Calu3 (cell line): ENCODE data around the gene SDHA. TPM values are rescaled to one million over a fixed set of nuclear protein-coding genes. Genes with fewer than 3 reads are reported as not detected.

Experiments used
- BruUV-seq: library from RNA; stranded (reverse); fragments of 400-500 nt; replicated peaks from 2 replicates; lab custom pipeline; 2021; lab: Mats Ljungman, UMichigan
- CTCF ChIA-PET: fragments of 300-600 bp; sonication (Branson Sonifier 250); formaldehyde crosslinking; loops from one replicate; lab custom pipeline; 2022; ENCODE audit warnings: antibody characterized with exemption; lab: Charles Lee
- DNase-seq: peaks from one replicate; pipeline ENCODE4 v3.0.0; 2022
- H3K27ac Mint-ChIP-seq: one replicate; pipeline ENCODE4 v1.8.0; 2022; ENCODE audit warnings: mixed read lengths; ENCODE audit not compliant: unreplicated experiment
- H3K27me3 Mint-ChIP-seq: one replicate; pipeline ENCODE4 v1.8.0; 2022; ENCODE audit warnings: mixed read lengths; ENCODE audit not compliant: unreplicated experiment
- H3K36me3 Mint-ChIP-seq: one replicate; pipeline ENCODE4 v1.8.0; 2022; ENCODE audit warnings: mild to moderate bottlenecking, moderate library complexity, mixed read lengths; ENCODE audit not compliant: insufficient read depth, unreplicated experiment
- H3K4me1 Mint-ChIP-seq: one replicate; pipeline ENCODE4 v1.8.0; 2022; ENCODE audit warnings: mild to moderate bottlenecking, low read depth, mixed read lengths; ENCODE audit not compliant: unreplicated experiment
- H3K4me3 Mint-ChIP-seq: one replicate; pipeline ENCODE4 v1.8.0; 2022; ENCODE audit warnings: mild to moderate bottlenecking, low read depth, moderate library complexity, mixed read lengths; ENCODE audit not compliant: unreplicated experiment
- H3K9me3 Mint-ChIP-seq: one replicate; pipeline ENCODE4 v1.8.0; 2022; ENCODE audit warnings: low read depth, mixed read lengths; ENCODE audit not compliant: unreplicated experiment
- intact Hi-C: fragments of 100-400 bp; cut with micrococcal nuclease; formaldehyde crosslinking; loops from one replicate; pipeline ENCODE4 v1.10.0; 2022; ENCODE audit not compliant: unreplicated experiment
- total RNA-seq: library from RNA; stranded (reverse); gene quantifications from 2 replicates; pipeline ENCODE4 v1.2.3, GENCODE V29; 2022
- TF ChIP-seq, protein P1 (sequence below): fragments of 200-600 bp; IDR thresholded peaks from one replicate; pipeline ENCODE4 v1.8.0; 2022; ENCODE audit warnings: antibody characterized with exemption; ENCODE audit not compliant: unreplicated experiment

SDHA gene
- total RNA-seq, 1 experiment from 2014 or later, result 96.9 TPM

- Mint-ChIP-seq H3K36me3 (no peaks in the 10 kb centered on the region), H3K4me3 (no peak overlapping the region), H3K9me3 (no peaks in the 10 kb centered on the region), H3K27ac (no peak overlapping the region), H3K4me1 (no peaks in the 10 kb centered on the region), H3K27me3 (peaks cover 77% of the 10 kb centered on the region)
- no TSS peak for BruUV-seq
- CTCF ChIA-PET, result no interaction called here
- DNase-seq, result no peak
- intact Hi-C loops, result no loop called here
- TF ChIP-seq, protein P1, sequence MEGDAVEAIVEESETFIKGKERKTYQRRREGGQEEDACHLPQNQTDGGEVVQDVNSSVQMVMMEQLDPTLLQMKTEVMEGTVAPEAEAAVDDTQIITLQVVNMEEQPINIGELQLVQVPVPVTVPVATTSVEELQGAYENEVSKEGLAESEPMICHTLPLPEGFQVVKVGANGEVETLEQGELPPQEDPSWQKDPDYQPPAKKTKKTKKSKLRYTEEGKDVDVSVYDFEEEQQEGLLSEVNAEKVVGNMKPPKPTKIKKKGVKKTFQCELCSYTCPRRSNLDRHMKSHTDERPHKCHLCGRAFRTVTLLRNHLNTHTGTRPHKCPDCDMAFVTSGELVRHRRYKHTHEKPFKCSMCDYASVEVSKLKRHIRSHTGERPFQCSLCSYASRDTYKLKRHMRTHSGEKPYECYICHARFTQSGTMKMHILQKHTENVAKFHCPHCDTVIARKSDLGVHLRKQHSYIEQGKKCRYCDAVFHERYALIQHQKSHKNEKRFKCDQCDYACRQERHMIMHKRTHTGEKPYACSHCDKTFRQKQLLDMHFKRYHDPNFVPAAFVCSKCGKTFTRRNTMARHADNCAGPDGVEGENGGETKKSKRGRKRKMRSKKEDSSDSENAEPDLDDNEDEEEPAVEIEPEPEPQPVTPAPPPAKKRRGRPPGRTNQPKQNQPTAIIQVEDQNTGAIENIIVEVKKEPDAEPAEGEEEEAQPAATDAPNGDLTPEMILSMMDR, result no peak
Measured at GRCh38 chr5:181566-181965, 36.6 kb upstream of the SDHA start.

GRCh38 chr5:182126-182525 is 36.0 kb upstream of the SDHA start:
- BruUV-seq, result no TSS peak
- no peaks in the 10 kb centered on the region for H3K9me3 Mint-ChIP-seq
- CTCF ChIA-PET, result no interaction called here

DNA sequence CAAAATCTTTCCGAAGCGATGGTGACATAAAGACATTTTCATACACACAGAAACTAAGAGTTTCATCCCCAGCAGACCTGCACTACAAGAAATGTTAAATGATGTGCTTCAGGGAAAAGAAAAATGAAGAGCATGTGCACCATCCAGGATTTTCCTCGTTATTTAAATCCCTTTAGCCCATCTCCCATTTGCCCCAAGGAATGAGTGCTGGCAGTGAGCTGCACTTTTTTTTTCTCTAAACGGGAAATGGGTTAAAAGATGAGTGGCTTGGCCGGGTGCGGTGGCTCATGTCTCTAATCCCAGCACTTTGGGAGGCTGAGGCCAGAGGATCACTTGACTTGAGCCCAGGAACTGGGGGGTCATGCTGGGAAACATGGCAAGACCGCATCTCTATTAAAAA is 33.6 kb upstream of the SDHA start:
- no peak overlapping the region for H3K27ac Mint-ChIP-seq
- H3K36me3 Mint-ChIP-seq, result no peaks in the 10 kb centered on the region
- peaks cover 49% of the 10 kb centered on the region for H3K27me3 Mint-ChIP-seq

More at GRCh38 chr5:182126-182525, 36.0 kb upstream of the SDHA start:
- Mint-ChIP-seq H3K4me1 (no peaks in the 10 kb centered on the region), H3K4me3 (no peak overlapping the region), H3K27me3 (peaks cover 71% of the 10 kb centered on the region), H3K36me3 (no peaks in the 10 kb centered on the region), H3K27ac (no peak overlapping the region)
- intact Hi-C loops, result no loop called here
- TF ChIP-seq, protein P1, result no peak
- DNase-seq, result no peak

GRCh38 chr5:185095-186070 is 32.7 kb upstream of the SDHA start:
- no peak overlapping the region for H3K27ac Mint-ChIP-seq
- H3K36me3 Mint-ChIP-seq, result no peaks in the 10 kb centered on the region
- intact Hi-C loops, result no loop called here
- H3K4me3 Mint-ChIP-seq, result no peak overlapping the region
- no TSS peak for BruUV-seq
- no peaks in the 10 kb centered on the region for H3K9me3 Mint-ChIP-seq
- CTCF ChIA-PET, result no interaction called here
- DNase-seq, result no peak
- peaks cover 9% of the 10 kb centered on the region for H3K4me1 Mint-ChIP-seq
- peaks cover 48% of the 10 kb centered on the region for H3K27me3 Mint-ChIP-seq
- TF ChIP-seq, protein P1, result no peak

More for the DNA sequence above, 33.6 kb upstream of the SDHA start:
- no peak overlapping the region for H3K4me3 Mint-ChIP-seq
- DNase-seq, result no peak
- intact Hi-C loops, result no loop called here
- no peaks in the 10 kb centered on the region for H3K9me3 Mint-ChIP-seq
- CTCF ChIA-PET, result no interaction called here
- BruUV-seq, result no TSS peak
- H3K4me1 Mint-ChIP-seq, result peaks cover 9% of the 10 kb centered on the region
- TF ChIP-seq, protein P1, result no peak
